ENCODE measurements around the gene IFNGR2. TPM values are rescaled to one million over a fixed set of nuclear protein-coding genes. Genes with fewer than 3 reads are reported as not detected.

The IFNGR2 gene
- total and polyA plus RNA-seq, 2 of the 13 experiments (the other 11 are each of a cell fraction or from before 2014, with no cell fraction given): 61.3 to 117 TPM

GRCh38 chr21:33424214-33424613 is 21.0 kb downstream of the IFNGR2 start:
- intact Hi-C loops (cut with micrococcal nuclease; ENCODE audit: unreplicated experiment): no loop called here
- H3K27ac ChIP-seq (ENCODE audit: extremely low read length, insufficient read depth, low read length): no peak overlapping the region
- ATAC-seq (no peak), FAIRE-seq (no peak), DNase-seq (ENCODE audit: low spot score) (no peak)
- peaks cover 23 to 64% of the 10 kb centered on the region in 2 experiments for H3K36me3 ChIP-seq (replicated peaks in 1 of 2; ENCODE audit: control insufficient read depth in 1 of 2, insufficient read depth in 2 of 2, low read length in 2 of 2)
- no peak overlapping the region for H3K4me3 ChIP-seq (replicated peaks in 1 of 3; ENCODE audit: insufficient read depth in 1 of 3, low read depth in 2 of 3, low read length in 3 of 3)
- 0 out of 2 replicates have a peak, but pooled peaks cover 2% of the 10 kb centered on the region for H4K20me1 ChIP-seq (ENCODE audit: insufficient read depth, low read length)
- no peak overlapping the region for H3K4me2 ChIP-seq (ENCODE audit: low read depth, low read length)
- TF ChIP-seq ZNF3 (CRISPR knock-in tag; IDR thresholded peaks at IDR 0.05) (no peak), HDAC1 (CRISPR knock-in tag; IDR thresholded peaks at IDR 0.05) (no peak), ZNF569 (CRISPR knock-in tag; IDR thresholded peaks at IDR 0.05; ENCODE audit: borderline replicate concordance) (no peak), BRCA1 (CRISPR knock-in tag; IDR thresholded peaks at IDR 0.05) (no peak), CCDC6 (CRISPR knock-in tag; IDR thresholded peaks at IDR 0.05) (no peak), TBX3 (IDR thresholded peaks at IDR 0.05; ENCODE audit: borderline replicate concordance) (no peak), ARNT (IDR thresholded peaks at IDR 0.05) (no peak), ZNF136 (CRISPR knock-in tag; IDR thresholded peaks at IDR 0.05; ENCODE audit: low read depth) (no peak), GATAD2A (CRISPR knock-in tag; IDR thresholded peaks at IDR 0.05) (no peak), ZNF331 (CRISPR knock-in tag; IDR thresholded peaks at IDR 0.05) (no peak), TAF1 (CRISPR knock-in tag; IDR thresholded peaks at IDR 0.05) (no peak), RAD51 (IDR thresholded peaks at IDR 0.05; ENCODE audit: borderline replicate concordance) (no peak), THYN1 (CRISPR knock-in tag; IDR thresholded peaks at IDR 0.05; ENCODE audit: borderline replicate concordance, low read depth) (no peak)
- TF ChIP-seq, protein P1, sequence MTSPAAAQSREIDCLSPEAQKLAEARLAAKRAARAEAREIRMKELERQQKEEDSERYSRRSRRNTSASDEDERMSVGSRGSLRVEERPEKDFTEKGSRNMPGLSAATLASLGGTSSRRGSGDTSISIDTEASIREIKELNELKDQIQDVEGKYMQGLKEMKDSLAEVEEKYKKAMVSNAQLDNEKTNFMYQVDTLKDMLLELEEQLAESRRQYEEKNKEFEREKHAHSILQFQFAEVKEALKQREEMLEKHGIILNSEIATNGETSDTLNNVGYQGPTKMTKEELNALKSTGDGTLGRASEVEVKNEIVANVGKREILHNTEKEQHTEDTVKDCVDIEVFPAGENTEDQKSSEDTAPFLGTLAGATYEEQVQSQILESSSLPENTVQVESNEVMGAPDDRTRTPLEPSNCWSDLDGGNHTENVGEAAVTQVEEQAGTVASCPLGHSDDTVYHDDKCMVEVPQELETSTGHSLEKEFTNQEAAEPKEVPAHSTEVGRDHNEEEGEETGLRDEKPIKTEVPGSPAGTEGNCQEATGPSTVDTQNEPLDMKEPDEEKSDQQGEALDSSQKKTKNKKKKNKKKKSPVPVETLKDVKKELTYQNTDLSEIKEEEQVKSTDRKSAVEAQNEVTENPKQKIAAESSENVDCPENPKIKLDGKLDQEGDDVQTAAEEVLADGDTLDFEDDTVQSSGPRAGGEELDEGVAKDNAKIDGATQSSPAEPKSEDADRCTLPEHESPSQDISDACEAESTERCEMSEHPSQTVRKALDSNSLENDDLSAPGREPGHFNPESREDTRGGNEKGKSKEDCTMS (CRISPR knock-in tag; conservative IDR thresholded peaks at IDR 0.05): no peak
- H3K79me2 ChIP-seq (ENCODE audit: insufficient read depth, low read length): peaks cover 3% of the 10 kb centered on the region
- no peaks in the 10 kb centered on the region for H3K27me3 ChIP-seq (ENCODE audit: control insufficient read depth in 1 of 2, insufficient read depth in 2 of 2, low read length in 2 of 2)
- H3K9ac ChIP-seq (ENCODE audit: insufficient read depth, low read depth, low read length): no peak overlapping the region
- ChIA-PET POLR2A (no interaction called here), CTCF (ENCODE audit: low intra/inter-chr PET ratio, low total read pairs) (no interaction called here)
- BruUV-seq (replicated peaks): no TSS peak
- in situ Hi-C loops (cut with HindIII; ENCODE audit: extremely low pct_ligation_motif_present, low pct_unique_long_range_greater_than_20kb): no loop called here
- no peak overlapping the region for H2AFZ ChIP-seq (ENCODE audit: low read length)
- 99% methylated on average over 9 of the region's 9 CpGs for WGBS (ENCODE audit: low lambda C conversion rate)
- H3K4me1 ChIP-seq (ENCODE audit: insufficient read depth, low read length): peaks cover 19% of the 10 kb centered on the region
- no peaks in the 10 kb centered on the region for H3K9me3 ChIP-seq (ENCODE audit: low read length)

All from HepG2 (cell line).